Measurements from ENCODE around the gene NOP14.
"Not testable (repeated sequence)": the region's sequence is repeated elsewhere in the genome, so short reads cannot be mapped to it uniquely, and the experiment has no call there.

The NOP14 gene

DNA sequence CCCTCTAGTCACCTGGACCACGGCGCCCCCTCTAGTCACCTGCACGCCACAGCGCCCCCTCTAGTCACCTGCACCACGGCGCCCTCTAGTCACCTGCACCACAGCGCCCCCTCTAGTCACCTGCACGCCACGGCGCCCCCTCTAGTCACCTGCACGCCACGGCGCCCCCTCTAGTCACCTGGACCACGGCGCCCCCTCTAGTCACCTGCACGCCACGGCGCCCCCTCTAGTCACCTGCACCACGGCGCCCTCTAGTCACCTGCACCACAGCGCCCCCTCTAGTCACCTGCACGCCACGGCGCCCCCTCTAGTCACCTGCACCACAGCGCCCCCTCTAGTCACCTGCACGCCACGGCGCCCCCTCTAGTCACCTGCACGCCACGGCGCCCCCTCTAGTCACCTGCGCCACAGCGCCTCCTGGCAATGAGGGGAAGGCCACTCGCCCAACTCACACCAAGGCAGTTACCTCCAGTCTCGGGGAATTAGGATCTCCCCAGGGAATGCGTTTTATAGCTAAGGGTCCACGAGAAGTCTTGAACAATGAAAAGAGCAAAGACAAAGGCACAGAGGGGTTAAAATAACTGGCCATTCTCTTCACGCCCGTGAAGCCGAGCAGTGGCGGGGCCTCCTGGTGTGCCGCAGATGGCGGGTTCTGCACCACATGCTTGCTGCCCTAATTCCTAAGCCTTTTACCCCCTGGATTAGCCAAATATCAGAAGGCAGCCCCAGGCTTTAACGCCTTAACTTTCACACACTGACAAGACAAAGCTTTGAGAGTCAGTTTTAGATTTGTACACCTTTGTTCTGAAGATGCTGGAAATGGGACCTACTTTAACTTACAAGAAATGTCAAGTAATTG is 7.8 kb downstream of the NOP14 start:
- not testable (repeated sequence) for H3K14ac ChIP-seq (ENCODE audit: low read length); H3K4me1 ChIP-seq (ENCODE audit: control insufficient read depth in 1 of 2, insufficient read depth in 2 of 2, low read length in 2 of 2); H4K12ac ChIP-seq (ENCODE audit: low read depth, low read length); DNase-seq; H3K27me3 ChIP-seq (ENCODE audit: insufficient read depth, low read length); H2AK5ac ChIP-seq (ENCODE audit: low read length); H3K79me2 ChIP-seq (ENCODE audit: control insufficient read depth, insufficient read depth, low read length, poor library complexity); H2AFZ ChIP-seq (ENCODE audit: insufficient read depth, low read length, poor library complexity); H3K79me1 ChIP-seq (ENCODE audit: low read length); H2BK5ac ChIP-seq (ENCODE audit: low read depth, low read length, poor library complexity); H3K18ac ChIP-seq (ENCODE audit: low read length); H4K91ac ChIP-seq (ENCODE audit: low read depth, low read length); H4K8ac ChIP-seq (ENCODE audit: low read depth, low read length); H3K4ac ChIP-seq (ENCODE audit: low read depth, low read length); H3K23ac ChIP-seq (ENCODE audit: low read length); H3K9ac ChIP-seq (ENCODE audit: low read length); H3K4me2 ChIP-seq (ENCODE audit: low read length); H2BK12ac ChIP-seq (ENCODE audit: low read length); H3K9me3 ChIP-seq (ENCODE audit: insufficient read depth, low read depth, low read length); H2BK120ac ChIP-seq (ENCODE audit: insufficient read depth, low read length, poor library complexity); H3K27ac ChIP-seq (ENCODE audit: low read depth, low read length); H3K4me3 ChIP-seq (ENCODE audit: low read depth, low read length)
- WGBS (ENCODE audit: extremely low coverage, insufficient coverage, insufficient read length): no CpG with 5 or more reads among the region's 44 CpGs
- H3K36me3 ChIP-seq (ENCODE audit: control insufficient read depth in 1 of 2, insufficient read depth in 2 of 2, low read length in 2 of 2): peaks cover 37 to 44% of the 10 kb centered on the region in 2 experiments

DNA sequence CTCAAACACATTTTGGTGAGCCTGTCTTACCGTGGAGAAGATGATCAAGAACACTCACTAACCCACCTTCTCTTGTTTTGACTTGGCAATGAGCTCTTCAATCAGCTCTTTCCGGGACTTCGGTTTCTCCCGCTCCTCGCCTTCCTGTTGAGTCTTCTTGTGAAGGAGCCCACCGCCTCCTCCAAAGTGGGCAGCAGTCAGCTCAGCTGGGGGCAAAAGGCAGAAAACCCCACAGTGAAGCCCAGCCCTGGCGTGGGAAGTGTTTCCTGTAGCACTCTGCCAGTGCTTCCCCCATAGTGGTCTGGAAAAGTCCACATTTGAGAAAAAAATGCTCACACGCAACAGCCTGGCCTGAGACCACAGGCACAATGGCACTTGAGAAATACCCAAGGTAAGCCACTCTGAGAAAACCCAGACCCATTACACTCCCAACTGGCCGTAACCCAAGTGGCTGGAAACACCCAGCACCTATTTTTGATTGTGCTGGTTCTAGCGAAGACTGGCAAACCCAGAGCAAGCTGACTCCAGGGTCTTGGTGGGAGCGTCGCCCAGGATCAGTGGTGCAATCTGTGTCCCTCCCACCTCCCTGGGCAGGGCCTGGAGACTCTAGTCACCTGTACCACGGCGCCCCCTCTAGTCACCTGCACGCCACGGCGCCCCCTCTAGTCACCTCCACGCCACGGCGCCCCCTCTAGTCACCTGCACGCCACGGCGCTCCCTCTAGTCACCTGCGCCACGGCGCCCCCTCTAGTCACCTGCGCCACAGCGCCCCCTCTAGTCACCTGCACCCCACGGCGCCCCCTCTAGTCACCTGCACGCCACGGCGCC is 8.6 kb downstream of the NOP14 start:
- DNase-seq: no peak
- no peak overlapping the region for H2BK120ac ChIP-seq (ENCODE audit: insufficient read depth, low read length, poor library complexity)
- H3K27ac ChIP-seq (ENCODE audit: low read depth, low read length): no peak overlapping the region
- no peak overlapping the region for H3K4me2 ChIP-seq (ENCODE audit: low read length)
- H2AFZ ChIP-seq (ENCODE audit: insufficient read depth, low read length, poor library complexity): no peak overlapping the region
- H3K4me1 ChIP-seq (ENCODE audit: control insufficient read depth in 1 of 2, insufficient read depth in 2 of 2, low read length in 2 of 2): peaks cover 0 to 5% of the 10 kb centered on the region in 2 experiments
- no peak overlapping the region for H3K14ac ChIP-seq (ENCODE audit: low read length)
- H2BK5ac ChIP-seq (ENCODE audit: low read depth, low read length, poor library complexity): no peak overlapping the region
- no peak overlapping the region for H2AK5ac ChIP-seq (ENCODE audit: low read length)
- H4K91ac ChIP-seq (ENCODE audit: low read depth, low read length): no peak overlapping the region
- no peak overlapping the region for H3K4me3 ChIP-seq (ENCODE audit: low read depth, low read length)
- no peaks in the 10 kb centered on the region for H3K79me1 ChIP-seq (ENCODE audit: low read length)
- no peak overlapping the region for H4K12ac ChIP-seq (ENCODE audit: low read depth, low read length)
- no peak overlapping the region for H3K9ac ChIP-seq (ENCODE audit: low read length)
- H3K9me3 ChIP-seq (ENCODE audit: insufficient read depth, low read depth, low read length): peaks cover 5% of the 10 kb centered on the region
- WGBS (ENCODE audit: extremely low coverage, insufficient coverage, insufficient read length): no CpG with 5 or more reads among the region's 33 CpGs
- no peak overlapping the region for H3K4ac ChIP-seq (ENCODE audit: low read depth, low read length)
- H3K23ac ChIP-seq (ENCODE audit: low read length): no peak overlapping the region
- no peak overlapping the region for H4K8ac ChIP-seq (ENCODE audit: low read depth, low read length)
- no peak overlapping the region for H3K18ac ChIP-seq (ENCODE audit: low read length)
- no peak overlapping the region for H2BK12ac ChIP-seq (ENCODE audit: low read length)
- peaks cover 45 to 52% of the 10 kb centered on the region in 2 experiments for H3K36me3 ChIP-seq (ENCODE audit: control insufficient read depth in 1 of 2, insufficient read depth in 2 of 2, low read length in 2 of 2)
- H3K27me3 ChIP-seq (ENCODE audit: insufficient read depth, low read length): no peaks in the 10 kb centered on the region
- no peaks in the 10 kb centered on the region for H3K79me2 ChIP-seq (ENCODE audit: control insufficient read depth, insufficient read depth, low read length, poor library complexity)

DNA sequence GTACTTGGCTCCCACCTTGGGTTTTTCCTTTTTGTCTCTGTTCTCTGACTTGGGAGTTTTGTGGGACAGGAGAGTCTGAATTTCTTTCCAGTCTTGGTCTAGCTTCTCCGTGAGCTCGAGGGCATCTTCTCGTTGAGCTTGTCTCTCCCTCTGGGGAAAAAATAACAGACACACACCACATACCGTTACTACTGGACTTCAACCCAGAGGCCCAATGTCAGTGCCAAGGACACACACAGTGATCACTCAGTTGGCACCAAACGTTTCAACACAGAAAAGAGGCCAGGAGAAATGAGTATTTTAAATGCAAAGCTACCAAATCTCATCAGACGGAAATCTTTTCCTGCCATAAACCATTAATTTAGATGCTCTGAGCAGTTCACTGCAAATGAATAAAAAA is 9.7 kb downstream of the NOP14 start:
- Histone ChIP-seq H2AFZ (ENCODE audit: insufficient read depth, low read length, poor library complexity) (no peak overlapping the region), H2AK5ac (ENCODE audit: low read length) (no peak overlapping the region), H3K23ac (ENCODE audit: low read length) (no peak overlapping the region), H3K27me3 (ENCODE audit: insufficient read depth, low read length) (no peaks in the 10 kb centered on the region), H3K4ac (ENCODE audit: low read depth, low read length) (no peak overlapping the region), H4K91ac (ENCODE audit: low read depth, low read length) (no peak overlapping the region), H3K27ac (ENCODE audit: low read depth, low read length) (no peak overlapping the region), H3K18ac (ENCODE audit: low read length) (no peak overlapping the region), H3K79me2 (ENCODE audit: control insufficient read depth, insufficient read depth, low read length, poor library complexity) (no peaks in the 10 kb centered on the region), H2BK120ac (ENCODE audit: insufficient read depth, low read length, poor library complexity) (no peak overlapping the region), H3K4me3 (ENCODE audit: low read depth, low read length) (no peak overlapping the region), H3K4me2 (ENCODE audit: low read length) (no peak overlapping the region), H2BK12ac (ENCODE audit: low read length) (no peak overlapping the region), H3K14ac (ENCODE audit: low read length) (no peak overlapping the region), H3K36me3 (ENCODE audit: control insufficient read depth in 1 of 2, insufficient read depth in 2 of 2, low read length in 2 of 2) (peaks cover 55 to 62% of the 10 kb centered on the region in 2 experiments), H3K9ac (ENCODE audit: low read length) (peak overlapping the region; percentile 23), H4K12ac (ENCODE audit: low read depth, low read length) (no peak overlapping the region), H3K4me1 (ENCODE audit: control insufficient read depth in 1 of 2, insufficient read depth in 2 of 2, low read length in 2 of 2) (peaks cover 0 to 2% of the 10 kb centered on the region in 2 experiments), H2BK5ac (ENCODE audit: low read depth, low read length, poor library complexity) (no peak overlapping the region), H3K79me1 (ENCODE audit: low read length) (no peaks in the 10 kb centered on the region), H4K8ac (ENCODE audit: low read depth, low read length) (no peak overlapping the region), H3K9me3 (ENCODE audit: insufficient read depth, low read depth, low read length) (peaks cover 5% of the 10 kb centered on the region)
- WGBS (ENCODE audit: extremely low coverage, insufficient coverage, insufficient read length): no CpG with 5 or more reads among the region's 6 CpGs
- DNase-seq: no peak

DNA sequence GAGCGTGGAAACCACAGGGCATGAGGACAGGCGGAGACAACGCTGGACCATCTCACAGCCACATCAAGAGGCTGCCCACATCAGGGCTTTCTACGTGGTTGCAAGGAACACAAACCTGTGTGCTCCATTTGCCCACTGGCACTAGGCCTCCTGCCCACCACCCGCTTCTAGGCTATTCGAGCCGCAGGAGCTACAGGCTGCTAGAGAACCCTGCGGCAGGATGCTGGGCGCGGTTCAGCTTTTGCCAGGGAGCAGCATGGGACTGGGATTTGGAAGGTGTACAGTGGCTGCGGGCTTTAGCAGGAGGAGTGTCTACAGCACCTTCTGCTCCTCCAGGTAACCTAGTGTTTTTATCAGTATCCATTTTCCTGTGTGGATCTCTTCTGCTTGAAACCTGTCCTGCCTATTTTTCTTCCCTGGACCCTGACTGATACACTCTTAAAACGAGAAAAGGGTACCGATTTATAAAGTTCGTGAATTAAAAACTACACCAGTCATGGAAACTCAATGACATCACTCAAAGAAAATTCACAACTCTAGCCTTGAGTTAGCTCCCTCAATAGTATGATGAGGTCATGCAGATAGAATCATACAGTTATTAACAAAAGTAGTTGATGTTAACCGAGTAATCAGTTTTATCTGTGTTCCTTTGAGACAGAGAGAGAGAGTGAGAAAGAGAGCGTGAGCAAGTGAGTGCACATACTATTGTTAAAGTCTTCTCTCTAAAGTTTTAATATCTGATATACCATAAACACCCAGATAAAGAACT is 12.8 kb downstream of the NOP14 start:
- Histone ChIP-seq H3K27me3 (ENCODE audit: insufficient read depth, low read length) (no peaks in the 10 kb centered on the region), H3K4me1 (ENCODE audit: control insufficient read depth in 1 of 2, insufficient read depth in 2 of 2, low read length in 2 of 2) (no peaks in the 10 kb centered on the region), H3K36me3 (ENCODE audit: control insufficient read depth in 1 of 2, insufficient read depth in 2 of 2, low read length in 2 of 2) (peaks cover 67 to 75% of the 10 kb centered on the region in 2 experiments), H3K14ac (ENCODE audit: low read length) (no peak overlapping the region), H4K12ac (ENCODE audit: low read depth, low read length) (no peak overlapping the region), H3K9ac (ENCODE audit: low read length) (no peak overlapping the region), H3K79me2 (ENCODE audit: control insufficient read depth, insufficient read depth, low read length, poor library complexity) (no peaks in the 10 kb centered on the region), H3K4me3 (ENCODE audit: low read depth, low read length) (no peak overlapping the region), H3K18ac (ENCODE audit: low read length) (no peak overlapping the region), H3K4me2 (ENCODE audit: low read length) (no peak overlapping the region), H3K27ac (ENCODE audit: low read depth, low read length) (no peak overlapping the region), H2BK120ac (ENCODE audit: insufficient read depth, low read length, poor library complexity) (no peak overlapping the region), H3K9me3 (ENCODE audit: insufficient read depth, low read depth, low read length) (peaks cover 2% of the 10 kb centered on the region), H2AK5ac (ENCODE audit: low read length) (no peak overlapping the region), H2BK5ac (ENCODE audit: low read depth, low read length, poor library complexity) (no peak overlapping the region), H2BK12ac (ENCODE audit: low read length) (no peak overlapping the region), H3K4ac (ENCODE audit: low read depth, low read length) (no peak overlapping the region), H4K91ac (ENCODE audit: low read depth, low read length) (no peak overlapping the region), H3K23ac (ENCODE audit: low read length) (no peak overlapping the region), H4K8ac (ENCODE audit: low read depth, low read length) (no peak overlapping the region), H2AFZ (ENCODE audit: insufficient read depth, low read length, poor library complexity) (no peak overlapping the region), H3K79me1 (ENCODE audit: low read length) (no peaks in the 10 kb centered on the region)
- peak in 1 of 2 donors; percentile 41 for DNase-seq
- WGBS (ENCODE audit: extremely low coverage, insufficient coverage, insufficient read length): no CpG with 5 or more reads among the region's 16 CpGs
